Upper lobe of right lung (tissue), 1 donor: ENCODE measurements around the gene VPS25. TPM values are rescaled to one million over a fixed set of nuclear protein-coding genes. Genes with fewer than 3 reads are reported as not detected.
A peak's percentile ranks its signal among the peaks of the same experiment; 100 is the strongest.

Experiments
- ATAC-seq: fragments of 200-7000 bp; cut with Tn5 transposase; one replicate; pipeline ENCODE4 v1.9.1; 2020; ENCODE audit warnings: mild to moderate bottlenecking, moderate library complexity
- DNase-seq: peaks from one replicate; pipeline ENCODE4 v3.0.0-alpha.2; 2020
- H3K27ac ChIP-seq: fragments of 200-600 bp; one replicate; pipeline ENCODE4 v1.8.0; 2022
- H3K27me3 ChIP-seq: fragments of 200-600 bp; one replicate; pipeline ENCODE4 v1.8.0; 2022; ENCODE audit warnings: mild to moderate bottlenecking
- H3K36me3 ChIP-seq: fragments of 200-600 bp; one replicate; pipeline ENCODE4 v1.8.0; 2022
- H3K4me1 ChIP-seq: fragments of 200-600 bp; one replicate; pipeline ENCODE4 v1.8.0; 2022
- H3K4me3 ChIP-seq: fragments of 200-600 bp; one replicate; pipeline ENCODE4 v1.8.0; 2022; ENCODE audit warnings: mild to moderate bottlenecking
- H3K9me3 ChIP-seq: fragments of 200-600 bp; one replicate; pipeline ENCODE4 v1.8.0; 2022
- intact Hi-C: fragments of 100-400 bp; cut with DNase I; formaldehyde crosslinking; loops from one replicate; pipeline ENCODE4 v1.11.0; 2022
- total RNA-seq: library from RNA; stranded (reverse); fragmentation: NEBNext Ultra II Directional; extraction: Animal tissue kit (Norgen Biotek cat#: 25700); gene quantifications from one replicate; pipeline ENCODE4 v1.2.1, GENCODE V29; 2021
- TF ChIP-seq, protein P1 (sequence below): fragments of 200-600 bp; IDR thresholded peaks from one replicate; pipeline ENCODE4 v1.8.0; 2022; ENCODE audit warnings: antibody characterized with exemption
- donor health status: DM: no; HTN: yes; CAD: no; lungs with severe emphysema.

The VPS25 gene
- total RNA-seq, 1 donor from 2014 or later, result 42.3 TPM

DNA sequence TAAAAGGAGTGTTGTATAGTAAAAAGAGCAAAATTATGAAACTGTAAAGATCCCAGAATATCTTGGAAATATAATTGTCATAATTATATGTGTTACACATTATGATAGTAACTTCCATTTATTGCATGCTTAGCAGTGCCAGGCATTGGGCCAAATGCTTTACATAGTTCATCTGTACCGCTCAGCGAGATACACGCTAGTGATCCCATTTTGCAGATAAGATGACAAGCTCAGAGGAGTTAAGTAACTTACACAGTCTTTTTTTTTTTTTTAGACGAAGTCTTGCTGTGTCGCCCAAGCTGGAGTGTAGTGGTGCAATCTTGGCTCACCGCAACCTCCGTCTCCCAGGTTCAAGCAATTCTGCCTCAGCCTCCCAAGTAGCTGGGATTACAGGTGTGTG, 21.6 kb upstream of the VPS25 start:
- TF ChIP-seq, protein P1, sequence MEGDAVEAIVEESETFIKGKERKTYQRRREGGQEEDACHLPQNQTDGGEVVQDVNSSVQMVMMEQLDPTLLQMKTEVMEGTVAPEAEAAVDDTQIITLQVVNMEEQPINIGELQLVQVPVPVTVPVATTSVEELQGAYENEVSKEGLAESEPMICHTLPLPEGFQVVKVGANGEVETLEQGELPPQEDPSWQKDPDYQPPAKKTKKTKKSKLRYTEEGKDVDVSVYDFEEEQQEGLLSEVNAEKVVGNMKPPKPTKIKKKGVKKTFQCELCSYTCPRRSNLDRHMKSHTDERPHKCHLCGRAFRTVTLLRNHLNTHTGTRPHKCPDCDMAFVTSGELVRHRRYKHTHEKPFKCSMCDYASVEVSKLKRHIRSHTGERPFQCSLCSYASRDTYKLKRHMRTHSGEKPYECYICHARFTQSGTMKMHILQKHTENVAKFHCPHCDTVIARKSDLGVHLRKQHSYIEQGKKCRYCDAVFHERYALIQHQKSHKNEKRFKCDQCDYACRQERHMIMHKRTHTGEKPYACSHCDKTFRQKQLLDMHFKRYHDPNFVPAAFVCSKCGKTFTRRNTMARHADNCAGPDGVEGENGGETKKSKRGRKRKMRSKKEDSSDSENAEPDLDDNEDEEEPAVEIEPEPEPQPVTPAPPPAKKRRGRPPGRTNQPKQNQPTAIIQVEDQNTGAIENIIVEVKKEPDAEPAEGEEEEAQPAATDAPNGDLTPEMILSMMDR, result no peak
- ATAC-seq (no peak), DNase-seq (no peak)
- no peaks in the 10 kb centered on the region for H3K36me3 ChIP-seq
- intact Hi-C loops, result no loop called here
- H3K27me3 ChIP-seq, result no peaks in the 10 kb centered on the region
- peaks cover 21% of the 10 kb centered on the region for H3K4me1 ChIP-seq
- no peak overlapping the region for H3K27ac ChIP-seq
- no peaks in the 10 kb centered on the region for H3K9me3 ChIP-seq
- H3K4me3 ChIP-seq, result no peak overlapping the region

GRCh38 chr17:42754782-42755181, 18.5 kb upstream of the VPS25 start:
- Histone ChIP-seq H3K27me3 (no peaks in the 10 kb centered on the region), H3K4me1 (peaks cover 16% of the 10 kb centered on the region), H3K4me3 (no peak overlapping the region), H3K36me3 (no peaks in the 10 kb centered on the region), H3K9me3 (no peaks in the 10 kb centered on the region), H3K27ac (no peak overlapping the region)
- TF ChIP-seq, protein P1, result no peak
- no peak for DNase-seq
- intact Hi-C loops, result no loop called here
- ATAC-seq, result peak; percentile 26

- no peaks in the 10 kb centered on the region for H3K9me3 ChIP-seq
- H3K27me3 ChIP-seq, result peaks cover 17% of the 10 kb centered on the region
- ATAC-seq, result no peak
- no peaks in the 10 kb centered on the region for H3K36me3 ChIP-seq
- H3K4me3 ChIP-seq, result peak overlapping the region; percentile 58
- H3K27ac ChIP-seq, result peak overlapping the region; percentile 73
- TF ChIP-seq, protein P1, result no peak
- H3K4me1 ChIP-seq, result peaks cover 6% of the 10 kb centered on the region
- DNase-seq, result no peak
- intact Hi-C loops, result no loop called here
Observed at GRCh38 chr17:42759982-42760651, 13.1 kb upstream of the VPS25 start.

GRCh38 chr17:42760652-42761581, 12.3 kb upstream of the VPS25 start, which contains the start of gene RAMP2:
Gene RAMP2, plus strand, starts transcription at chr17:42761227. Its CDS starts 35 bp downstream, at chr17:42761262.
- Histone ChIP-seq H3K4me1 (peaks cover 6% of the 10 kb centered on the region), H3K9me3 (no peaks in the 10 kb centered on the region), H3K36me3 (no peaks in the 10 kb centered on the region), H3K27ac (peak within 1 kb of the TSS; percentile 73), H3K4me3 (peak within 1 kb of the TSS; percentile 58), H3K27me3 (peaks cover 23% of the 10 kb centered on the region)
- DNase-seq, result peak; percentile 69
- intact Hi-C loops, result no loop called here
- ATAC-seq, result peak; percentile 57
- TF ChIP-seq, protein P1, result no peak

GRCh38 chr17:42761638-42762037, 11.6 kb upstream of the VPS25 start:
- intact Hi-C loops, result no loop called here
- no peak for ATAC-seq
- Histone ChIP-seq H3K4me1 (peaks cover 6% of the 10 kb centered on the region), H3K9me3 (no peaks in the 10 kb centered on the region), H3K36me3 (no peaks in the 10 kb centered on the region), H3K27me3 (peaks cover 26% of the 10 kb centered on the region), H3K27ac (peak overlapping the region; percentile 73), H3K4me3 (peak overlapping the region; percentile 58)
- TF ChIP-seq, protein P1, result no peak
- DNase-seq, result no peak
